OCI-LY1 (cell line): ENCODE data around the gene GIPC2.

Experiments
- H2AFZ ChIP-seq: fragments of 200-600 bp; sonication (generic), shearing (Covaris generic); 2 replicates; pipeline ENCODE4 v1.6.0; 2014; ENCODE audit warnings: antibody characterized with exemption, mild to moderate bottlenecking, low read length
- H3F3A ChIP-seq: fragments of 200-600 bp; sonication (generic), shearing (Covaris generic); 2 replicates; pipeline ENCODE4 v1.6.0; 2014; ENCODE audit warnings: mild to moderate bottlenecking, antibody characterized with exemption, low read length, moderate library complexity; ENCODE audit not compliant: insufficient read depth
- H3K27ac ChIP-seq: fragments of 200-600 bp; sonication (generic); 2 replicates; pipeline ENCODE4 v1.5.1; 2014; ENCODE audit warnings: low read length, mixed run types, mild to moderate bottlenecking, low read depth; ENCODE audit not compliant: poor library complexity, severe bottlenecking
- H3K27me3 ChIP-seq: fragments of 200-600 bp; sonication (generic); 2 replicates; pipeline ENCODE4 v1.6.0; 2014; ENCODE audit warnings: antibody characterized with exemption, mild to moderate bottlenecking, low read length, moderate library complexity; ENCODE audit not compliant: insufficient read depth
- H3K36me3 ChIP-seq: fragments of 200-600 bp; sonication (generic); 2 replicates; pipeline ENCODE4 v1.6.1; 2014; ENCODE audit warnings: mild to moderate bottlenecking, antibody characterized with exemption, low read length, moderate library complexity, mixed read lengths; ENCODE audit not compliant: insufficient read depth
- H3K4me1 ChIP-seq: fragments of 200-600 bp; sonication (generic); 2 replicates; pipeline ENCODE4 v1.5.1; 2014; ENCODE audit warnings: mild to moderate bottlenecking, low read length, moderate library complexity; ENCODE audit not compliant: insufficient read depth, severe bottlenecking
- H3K4me2 ChIP-seq: fragments of 200-600 bp; sonication (generic), shearing (Covaris generic); 2 replicates; pipeline ENCODE4 v1.6.1; 2014; ENCODE audit warnings: low read length
- H3K4me3 ChIP-seq: fragments of 200-600 bp; sonication (generic); 2 replicates; pipeline ENCODE4 v1.5.1; 2014; ENCODE audit warnings: low read length, low read depth, mild to moderate bottlenecking, mixed read lengths; ENCODE audit not compliant: poor library complexity, severe bottlenecking
- H3K79me2 ChIP-seq: fragments of 200-600 bp; shearing (Covaris generic); 2 replicates; pipeline ENCODE4 v1.6.1; 2016; ENCODE audit warnings: mixed run types, low read length, mixed read lengths; ENCODE audit not compliant: insufficient read depth
- H3K9ac ChIP-seq: fragments of 200-600 bp; sonication (generic), shearing (Covaris generic); 2 replicates; pipeline ENCODE4 v1.6.1; 2014; ENCODE audit warnings: mild to moderate bottlenecking, low read length, mixed read lengths
- H3K9me2 ChIP-seq: fragments of 200-600 bp; sonication (generic), shearing (Covaris generic); 2 replicates; pipeline ENCODE4 v1.6.1; 2014; ENCODE audit warnings: low read depth, mild to moderate bottlenecking, low read length, mixed read lengths
- H3K9me3 ChIP-seq: fragments of 200-600 bp; shearing (Covaris generic); 2 replicates; pipeline ENCODE4 v1.6.1; 2014; ENCODE audit warnings: low read length, mixed read lengths
- H4K20me1 ChIP-seq: fragments of 200-600 bp; sonication (generic), shearing (Covaris generic); 2 replicates; pipeline ENCODE4 v1.6.0; 2016; ENCODE audit warnings: mild to moderate bottlenecking, low read length; ENCODE audit not compliant: insufficient read depth
- CTCF ChIP-seq: fragments of 200-600 bp; sonication (generic), shearing (Covaris generic); IDR thresholded peaks from 2 replicates; pipeline ENCODE4 v1.5.1; 2017; ENCODE audit warnings: mild to moderate bottlenecking, antibody characterized with exemption, low read length, moderate library complexity, mixed read lengths
- EZH2 ChIP-seq: fragments of 200-600 bp; sonication (generic), shearing (Covaris generic); IDR thresholded peaks from 2 replicates; pipeline ENCODE4 v1.8.0; 2017; ENCODE audit warnings: borderline replicate concordance, mixed run types, mild to moderate bottlenecking, antibody characterized with exemption, low read length, moderate library complexity, mixed read lengths

GIPC2 gene

GRCh38 chr1:78122389-78122788 is 76.6 kb downstream of the GIPC2 start:
- H3K36me3 ChIP-seq, result no peaks in the 10 kb centered on the region
- no peak for TF ChIP-seq CTCF
- H3K27ac ChIP-seq, result no peak overlapping the region
- H3F3A ChIP-seq, result no peaks in the 10 kb centered on the region
- H3K9ac ChIP-seq, result no peak overlapping the region
- no peaks in the 10 kb centered on the region; the same call in 1 of the 2 replicates for H3K27me3 ChIP-seq
- H2AFZ ChIP-seq, result no peak overlapping the region
- no peaks in the 10 kb centered on the region for H3K79me2 ChIP-seq
- no peaks in the 10 kb centered on the region for H3K9me2 ChIP-seq
- no peak overlapping the region for H3K4me3 ChIP-seq
- no peaks in the 10 kb centered on the region for H3K4me1 ChIP-seq
- H3K4me2 ChIP-seq, result no peak overlapping the region
- H3K9me3 ChIP-seq, result no peaks in the 10 kb centered on the region
- no peaks in the 10 kb centered on the region for H4K20me1 ChIP-seq

DNA sequence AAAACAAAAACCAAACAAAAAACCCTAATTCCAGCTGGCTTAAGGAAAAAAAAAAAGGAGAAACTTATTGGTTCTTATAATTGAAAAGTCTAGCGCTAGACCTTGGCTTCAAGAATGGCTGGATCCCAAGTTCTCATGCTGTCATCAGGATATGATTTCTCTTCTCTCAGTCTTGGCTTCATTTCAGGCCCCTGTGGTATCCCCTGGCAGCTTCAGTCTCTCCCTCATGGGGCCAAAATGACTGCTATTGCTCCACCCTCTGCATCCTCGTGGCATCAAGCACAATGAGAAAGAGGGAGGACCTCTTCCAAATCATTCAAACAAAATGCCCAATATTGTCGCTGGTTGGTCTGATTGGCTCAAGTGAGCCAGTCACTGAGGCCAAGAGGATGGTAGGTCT is 80.7 kb downstream of the GIPC2 start:
- TF ChIP-seq EZH2, result no peak
- no peaks in the 10 kb centered on the region for H3K4me1 ChIP-seq
- no peak overlapping the region for H3K4me3 ChIP-seq
- H3K9ac ChIP-seq, result no peak overlapping the region
- no peak overlapping the region for H2AFZ ChIP-seq
- H3K9me3 ChIP-seq, result no peaks in the 10 kb centered on the region
- H3K79me2 ChIP-seq, result no peaks in the 10 kb centered on the region
- H4K20me1 ChIP-seq, result no peaks in the 10 kb centered on the region
- H3K36me3 ChIP-seq, result no peaks in the 10 kb centered on the region
- no peak overlapping the region for H3K27ac ChIP-seq
- no peak overlapping the region for H3K4me2 ChIP-seq
- H3F3A ChIP-seq, result no peaks in the 10 kb centered on the region
- H3K27me3 ChIP-seq, result no peaks in the 10 kb centered on the region
- H3K9me2 ChIP-seq, result no peaks in the 10 kb centered on the region

- Histone ChIP-seq H4K20me1 (no peaks in the 10 kb centered on the region), H2AFZ (no peak overlapping the region), H3K4me3 (no peak overlapping the region), H3K79me2 (no peaks in the 10 kb centered on the region), H3K27ac (no peak overlapping the region), H3K27me3 (no peaks in the 10 kb centered on the region), H3F3A (no peaks in the 10 kb centered on the region), H3K4me1 (no peaks in the 10 kb centered on the region), H3K36me3 (no peaks in the 10 kb centered on the region), H3K9ac (no peak overlapping the region), H3K9me3 (no peaks in the 10 kb centered on the region), H3K4me2 (no peak overlapping the region), H3K9me2 (no peaks in the 10 kb centered on the region)
- TF ChIP-seq CTCF, result no peak
- TF ChIP-seq EZH2, result no peak
These were observed 86.6 kb downstream of the GIPC2 start for GRCh38 chr1:78132174-78132947.

GRCh38 chr1:78132948-78133322 is 87.2 kb downstream of the GIPC2 start:
- Histone ChIP-seq H3K27ac (no peak overlapping the region), H3K9me2 (no peaks in the 10 kb centered on the region), H3K79me2 (no peaks in the 10 kb centered on the region), H2AFZ (no peak overlapping the region), H3K36me3 (no peaks in the 10 kb centered on the region), H3K4me1 (no peaks in the 10 kb centered on the region), H3K9ac (no peak overlapping the region), H4K20me1 (no peaks in the 10 kb centered on the region), H3K4me3 (no peak overlapping the region), H3K4me2 (no peak overlapping the region), H3K27me3 (no peaks in the 10 kb centered on the region), H3F3A (no peaks in the 10 kb centered on the region), H3K9me3 (no peaks in the 10 kb centered on the region)
- no peak for TF ChIP-seq EZH2
